GM15510 (cell line): ENCODE results near the gene KIF12.

Experiments used
- POLR2A ChIP-seq: IDR thresholded peaks from 3 replicates; pipeline ENCODE4 v1.6.1; 2011; ENCODE audit warnings: borderline replicate concordance; ENCODE audit not compliant: insufficient read length; ENCODE audit errors: extremely low read depth

The KIF12 gene

GRCh38 chr9:114056527-114056926 is 42.6 kb downstream of the KIF12 start:
- no peak for TF ChIP-seq POLR2A

GRCh38 chr9:114055894-114056293 is 43.2 kb downstream of the KIF12 start:
- TF ChIP-seq POLR2A = no peak

GRCh38 chr9:114055061-114055460 is 44.0 kb downstream of the KIF12 start:
- no peak for TF ChIP-seq POLR2A

- TF ChIP-seq POLR2A = no peak
Measured at GRCh38 chr9:114054191-114054690, 44.9 kb downstream of the KIF12 start.

GRCh38 chr9:114053246-114054005 is 45.7 kb downstream of the KIF12 start:
- no peak for TF ChIP-seq POLR2A

- TF ChIP-seq POLR2A = no peak
Measured at GRCh38 chr9:114051706-114052105, 47.4 kb downstream of the KIF12 start.

- no peak for TF ChIP-seq POLR2A
Measured at GRCh38 chr9:114051281-114051680, 47.8 kb downstream of the KIF12 start.

GRCh38 chr9:114050646-114051045 is 48.4 kb downstream of the KIF12 start:
- TF ChIP-seq POLR2A = no peak

- TF ChIP-seq POLR2A = no peak
Measured at GRCh38 chr9:114050226-114050568, 48.9 kb downstream of the KIF12 start.

GRCh38 chr9:114049441-114050225 is 49.5 kb downstream of the KIF12 start:
- no peak for TF ChIP-seq POLR2A

GRCh38 chr9:114048533-114049415 is 50.3 kb downstream of the KIF12 start:
- no peak for TF ChIP-seq POLR2A

- TF ChIP-seq POLR2A = no peak
Measured at GRCh38 chr9:114047717-114048116, 51.4 kb downstream of the KIF12 start.

- TF ChIP-seq POLR2A = no peak
Measured at GRCh38 chr9:114046875-114047274, 52.2 kb downstream of the KIF12 start.

- no peak for TF ChIP-seq POLR2A
Measured at GRCh38 chr9:114046237-114046755, 52.8 kb downstream of the KIF12 start.
